Muscle layer of duodenum (tissue), 2 donors: ENCODE data around the gene CLDN9.

ENCODE experiments used
- H3K27ac ChIP-seq: one replicate; pipeline ENCODE4 v1.7.0; 2013; ENCODE audit warnings: mild to moderate bottlenecking, low read length
- H3K27me3 ChIP-seq: one replicate; pipeline ENCODE4 v1.7.0; 2013; ENCODE audit warnings: low read depth, mild to moderate bottlenecking, control low read depth, low read length
- H3K36me3 ChIP-seq, 2 donors: one replicate each; pipeline ENCODE4 v1.7.0; 2013; ENCODE audit warnings: low read length in 2 of 2, control low read depth in 1 of 2, mild to moderate bottlenecking in 1 of 2; ENCODE audit not compliant: insufficient read depth in 2 of 2, control insufficient read depth in 1 of 2
- H3K4me1 ChIP-seq, 2 donors: one replicate each; pipeline ENCODE4 v1.7.0; 2013; ENCODE audit warnings: low read length in 2 of 2, mild to moderate bottlenecking in 2 of 2, control low read depth in 1 of 2, moderate library complexity in 1 of 2; ENCODE audit not compliant: insufficient read depth in 2 of 2, control insufficient read depth in 1 of 2
- H3K4me3 ChIP-seq, 2 donors: one replicate each; pipeline ENCODE4 v1.7.0; 2013; ENCODE audit warnings: low read length in 2 of 2, low read depth in 1 of 2, mild to moderate bottlenecking in 1 of 2
- H3K9me3 ChIP-seq, 2 donors: one replicate each; pipeline ENCODE4 v1.7.0; 2013; ENCODE audit warnings: low read length in 2 of 2, control low read depth in 1 of 2, mild to moderate bottlenecking in 1 of 2; ENCODE audit not compliant: control insufficient read depth in 1 of 2
- donor health status: healthy.

Gene CLDN9

GRCh38 chr16:2968738-2969544 is 43.8 kb upstream of the CLDN9 start, which contains the start of gene PAQR4:
Gene PAQR4, plus strand, starts transcription at chr16:2969348. Its CDS starts 327 bp downstream, at chr16:2969675.
- Histone ChIP-seq H3K4me1 (peaks cover 3 to 44% of the 10 kb centered on the region in 2 donors), H3K9me3 (no peaks in the 10 kb centered on the region), H3K4me3 (peak within 1 kb of the TSS; percentile 53 to 83), H3K27me3 (peaks cover 28% of the 10 kb centered on the region), H3K36me3 (no peaks in the 10 kb centered on the region), H3K27ac (no peak within 1 kb of the TSS)

GRCh38 chr16:2969545-2970521 is 42.9 kb upstream of the CLDN9 start:
- Histone ChIP-seq H3K27me3 (peaks cover 19% of the 10 kb centered on the region), H3K4me3 (peak overlapping the region; percentile 33 to 83)

GRCh38 chr16:2970563-2970962 is 42.2 kb upstream of the CLDN9 start:
- peaks cover 3 to 33% of the 10 kb centered on the region in 2 donors for H3K4me1 ChIP-seq

More at GRCh38 chr16:2969545-2970521, 42.9 kb upstream of the CLDN9 start:
- no peak overlapping the region for H3K27ac ChIP-seq
- no peaks in the 10 kb centered on the region for H3K9me3 ChIP-seq
- H3K36me3 ChIP-seq: no peaks in the 10 kb centered on the region
- peaks cover 3 to 35% of the 10 kb centered on the region in 2 donors for H3K4me1 ChIP-seq

GRCh38 chr16:2971134-2971984 is 41.4 kb upstream of the CLDN9 start:
- Histone ChIP-seq H3K4me1 (peaks cover 3 to 33% of the 10 kb centered on the region in 2 donors), H3K9me3 (no peaks in the 10 kb centered on the region), H3K27me3 (peaks cover 12% of the 10 kb centered on the region), H3K4me3 (no peak overlapping the region), H3K27ac (no peak overlapping the region), H3K36me3 (no peaks in the 10 kb centered on the region)

More at GRCh38 chr16:2970563-2970962, 42.2 kb upstream of the CLDN9 start:
- H3K9me3 ChIP-seq: no peaks in the 10 kb centered on the region
- peak overlapping the region in 1 of 2 donors; percentile 83 for H3K4me3 ChIP-seq
- no peaks in the 10 kb centered on the region for H3K36me3 ChIP-seq
- no peak overlapping the region for H3K27ac ChIP-seq
- H3K27me3 ChIP-seq: peaks cover 19% of the 10 kb centered on the region

GRCh38 chr16:2971985-2972784 is 40.5 kb upstream of the CLDN9 start:
- Histone ChIP-seq H3K27ac (no peak overlapping the region), H3K9me3 (no peaks in the 10 kb centered on the region), H3K36me3 (no peaks in the 10 kb centered on the region), H3K27me3 (peaks cover 10% of the 10 kb centered on the region), H3K4me3 (no peak overlapping the region), H3K4me1 (peaks cover 3 to 26% of the 10 kb centered on the region in 2 donors)

- H3K36me3 ChIP-seq: no peaks in the 10 kb centered on the region
- peaks cover 3 to 17% of the 10 kb centered on the region in 2 donors for H3K4me1 ChIP-seq
- H3K27me3 ChIP-seq: peaks cover 2% of the 10 kb centered on the region
- no peak overlapping the region for H3K27ac ChIP-seq
- no peak overlapping the region for H3K4me3 ChIP-seq
- H3K9me3 ChIP-seq: no peaks in the 10 kb centered on the region
Measured at GRCh38 chr16:2973093-2973492, 39.6 kb upstream of the CLDN9 start.

GRCh38 chr16:2973605-2974318 is 39.0 kb upstream of the CLDN9 start:
- Histone ChIP-seq H3K4me1 (peaks cover 3 to 10% of the 10 kb centered on the region in 2 donors), H3K27me3 (no peaks in the 10 kb centered on the region), H3K27ac (no peak overlapping the region), H3K9me3 (no peaks in the 10 kb centered on the region), H3K4me3 (no peak overlapping the region), H3K36me3 (no peaks in the 10 kb centered on the region)

- Histone ChIP-seq H3K9me3 (no peaks in the 10 kb centered on the region), H3K27ac (no peak overlapping the region), H3K27me3 (peaks cover 1% of the 10 kb centered on the region), H3K36me3 (no peaks in the 10 kb centered on the region), H3K4me1 (peaks cover 3 to 8% of the 10 kb centered on the region in 2 donors), H3K4me3 (no peak overlapping the region)
Measured at GRCh38 chr16:2974319-2975056, 38.2 kb upstream of the CLDN9 start.

GRCh38 chr16:2975161-2975795 is 37.4 kb upstream of the CLDN9 start:
- H3K4me1 ChIP-seq: peaks cover 2 to 8% of the 10 kb centered on the region in 2 donors
- no peaks in the 10 kb centered on the region for H3K36me3 ChIP-seq
- H3K4me3 ChIP-seq: no peak overlapping the region
- H3K27me3 ChIP-seq: peaks cover 5% of the 10 kb centered on the region
- H3K9me3 ChIP-seq: no peaks in the 10 kb centered on the region
- no peak overlapping the region for H3K27ac ChIP-seq
